Fibroblast of lung (primary cell): ENCODE data around the gene ACTR3. TPM values are rescaled to one million over a fixed set of nuclear protein-coding genes. Genes with fewer than 3 reads are reported as not detected.

Source experiments
- DNase-seq, 2 donors: peaks; one replicate each; pipeline versions ENCODE4 v3.0.0 to v3.0.0-alpha.2; 2010; ENCODE audit warnings: low read depth in 2 of 2
- H2AFZ ChIP-seq: 2 replicates; pipeline ENCODE4 v1.5.1; 2012; ENCODE audit warnings: low read length, control low read depth, inconsistent platforms
- H3K27ac ChIP-seq: 2 replicates; pipeline ENCODE4 v1.5.1; 2011; ENCODE audit warnings: low read length, control low read depth; ENCODE audit not compliant: insufficient read depth
- H3K27me3 ChIP-seq: 2 replicates; pipeline ENCODE4 v1.5.1; 2011; ENCODE audit warnings: mild to moderate bottlenecking, low read length; ENCODE audit not compliant: control insufficient read depth, insufficient read depth
- H3K36me3 ChIP-seq: 2 replicates; pipeline ENCODE4 v1.5.1; 2011; ENCODE audit warnings: low read length; ENCODE audit not compliant: control insufficient read depth, insufficient read depth
- H3K4me1 ChIP-seq: 2 replicates; pipeline ENCODE4 v1.5.1; 2011; ENCODE audit warnings: low read length; ENCODE audit not compliant: control insufficient read depth, insufficient read depth; ENCODE audit errors: extremely low read depth
- H3K4me2 ChIP-seq: 2 replicates; pipeline ENCODE4 v1.5.1; 2011; ENCODE audit warnings: low read length, control low read depth; ENCODE audit not compliant: insufficient read depth; ENCODE audit errors: extremely low read depth
- H3K4me3 ChIP-seq, 4 experiments: fragments of 200-600 bp in 1 of 4; sonication (generic) in 1 of 4; replicated peaks in 1 of 4; 2 replicates each; pipeline ENCODE4 v1.5.1; 2011 to 2016; ENCODE audit warnings: low read length in 4 of 4, low read depth in 3 of 4, mild to moderate bottlenecking in 3 of 4, control low read depth in 2 of 4, inconsistent platforms in 1 of 4, mixed read lengths in 1 of 4; ENCODE audit not compliant: insufficient read depth in 1 of 4; ENCODE audit errors: control extremely low read depth in 1 of 4
- H3K79me2 ChIP-seq: 2 replicates; pipeline ENCODE4 v1.5.1; 2012; ENCODE audit warnings: mild to moderate bottlenecking, low read length, inconsistent platforms; ENCODE audit not compliant: control insufficient read depth, insufficient read depth
- H3K9ac ChIP-seq: 2 replicates; pipeline ENCODE4 v1.5.1; 2011; ENCODE audit warnings: mild to moderate bottlenecking, low read length, control low read depth; ENCODE audit not compliant: insufficient read depth
- H3K9me3 ChIP-seq: 2 replicates; pipeline ENCODE4 v1.5.1; 2012; ENCODE audit warnings: low read depth, low read length; ENCODE audit not compliant: control insufficient read depth, insufficient read depth
- H4K20me1 ChIP-seq: 2 replicates; pipeline ENCODE4 v1.5.1; 2011; ENCODE audit warnings: low read length; ENCODE audit not compliant: control insufficient read depth, insufficient read depth; ENCODE audit errors: extremely low read depth
- CTCF ChIP-seq, 2 donors: IDR thresholded peaks in 1 of 2; conservative IDR thresholded peaks in 1 of 2; 1 replicate in 1 of 2; 2 replicates in 1 of 2; pipeline ENCODE4 v1.5.1; 2011 to 2012; ENCODE audit warnings: low read length in 2 of 2, control low read depth in 1 of 2, inconsistent platforms in 1 of 2, low read depth in 1 of 2, mild to moderate bottlenecking in 1 of 2
- EZH2 ChIP-seq: IDR thresholded peaks from 2 replicates; pipeline ENCODE4 v1.5.1; 2012; ENCODE audit warnings: low read length, control low read depth, mild to moderate bottlenecking; ENCODE audit errors: missing control alignments
- polyA plus RNA-seq, 2 donors: library from polyadenylated mRNA; depleted of rRNA in 1 of 2; stranded (reverse) in 1 of 2; unstranded in 1 of 2; fragments of >200 nt; gene quantifications; 2 replicates each; pipeline ENCODE4 v1.2.1, GENCODE V29; 2011 to 2012; ENCODE audit warnings: missing spikeins in 1 of 2
- total RNA-seq: library from RNA; depleted of rRNA; stranded (reverse); fragments of >200 nt; gene quantifications from 2 replicates; pipeline ENCODE4 v1.2.1, GENCODE V29; 2014

ACTR3 gene
- total and polyA plus RNA-seq, 2 donors (not counting 1 experiment from before 2014, with no cell fraction given), result 177 to 479 TPM

- peak; percentile 21 to 28 for DNase-seq
- Histone ChIP-seq H2AFZ (no peak overlapping the region), H3K27ac (no peak overlapping the region), H3K4me3 (no peak overlapping the region), H3K36me3 (no peaks in the 10 kb centered on the region), H3K9me3 (no peaks in the 10 kb centered on the region), H3K4me2 (no peak overlapping the region), H4K20me1 (no peaks in the 10 kb centered on the region), H3K9ac (no peak overlapping the region), H3K4me1 (peaks cover 9% of the 10 kb centered on the region), H3K27me3 (no peaks in the 10 kb centered on the region), H3K79me2 (no peaks in the 10 kb centered on the region)
- TF ChIP-seq CTCF (conservative IDR thresholded peaks at IDR 0.05 in 1 of 2, IDR thresholded peaks at IDR 0.05 in 1 of 2; ENCODE audit: low read depth in 1 of 2, low read length in 2 of 2) (no peak), EZH2 (no peak)
Measured at GRCh38 chr2:113966832-113967231, 76.9 kb downstream of the ACTR3 start.

- Histone ChIP-seq H3K27ac (no peak overlapping the region), H3K9ac (no peak overlapping the region), H4K20me1 (no peaks in the 10 kb centered on the region), H3K4me2 (no peak overlapping the region), H3K9me3 (no peaks in the 10 kb centered on the region), H2AFZ (no peak overlapping the region), H3K4me1 (peaks cover 9% of the 10 kb centered on the region), H3K79me2 (no peaks in the 10 kb centered on the region), H3K4me3 (no peak overlapping the region), H3K27me3 (no peaks in the 10 kb centered on the region), H3K36me3 (no peaks in the 10 kb centered on the region)
- TF ChIP-seq EZH2, result no peak
- TF ChIP-seq CTCF (conservative IDR thresholded peaks at IDR 0.05 in 1 of 2, IDR thresholded peaks at IDR 0.05 in 1 of 2; ENCODE audit: low read depth in 1 of 2, low read length in 2 of 2), result no peak
- no peak for DNase-seq
Measured at GRCh38 chr2:113967272-113967671, 77.4 kb downstream of the ACTR3 start.

- TF ChIP-seq EZH2 (no peak), CTCF (conservative IDR thresholded peaks at IDR 0.05 in 1 of 2, IDR thresholded peaks at IDR 0.05 in 1 of 2; ENCODE audit: low read depth in 1 of 2, low read length in 2 of 2) (no peak)
- H3K4me2 ChIP-seq, result no peak overlapping the region
Measured at GRCh38 chr2:113972766-113973165, 82.9 kb downstream of the ACTR3 start.

More at GRCh38 chr2:113972766-113973165, 82.9 kb downstream of the ACTR3 start:
- no peaks in the 10 kb centered on the region for H4K20me1 ChIP-seq
- DNase-seq, result no peak
- H2AFZ ChIP-seq, result no peak overlapping the region
- no peaks in the 10 kb centered on the region for H3K9me3 ChIP-seq
- H3K9ac ChIP-seq, result no peak overlapping the region
- no peaks in the 10 kb centered on the region for H3K4me1 ChIP-seq
- no peaks in the 10 kb centered on the region for H3K36me3 ChIP-seq
- no peaks in the 10 kb centered on the region for H3K27me3 ChIP-seq
- H3K27ac ChIP-seq, result no peak overlapping the region
- H3K79me2 ChIP-seq, result no peaks in the 10 kb centered on the region
- H3K4me3 ChIP-seq, result no peak overlapping the region
